Stimulated activated memory B cell treated with anti-CD40 and anti-IgM and Interleukin-4, amounts not matched to agents 10 μg/mL and 1 μg/mL and 100 μg/mL, for 72 hours (primary cell): ENCODE data around the gene ATP2C2.
A peak's percentile ranks its signal among the peaks of the same experiment; 100 is the strongest.

Experiments used
- ATAC-seq: fragments of 150-1000 bp; cut with Tn5 transposase; 2 replicates; pipeline ENCODE4 v1.10.0; 2021
- H3K27ac Mint-ChIP-seq: one replicate; pipeline ENCODE4 v1.8.0; 2022; ENCODE audit warnings: mild to moderate bottlenecking, mixed read lengths
- H3K27me3 Mint-ChIP-seq: one replicate; pipeline ENCODE4 v1.8.0; 2022; ENCODE audit warnings: mixed read lengths
- H3K36me3 Mint-ChIP-seq: one replicate; pipeline ENCODE4 v1.8.0; 2022; ENCODE audit warnings: mixed read lengths
- H3K4me1 Mint-ChIP-seq: one replicate; pipeline ENCODE4 v1.8.0; 2022; ENCODE audit warnings: mixed read lengths
- H3K4me3 Mint-ChIP-seq: one replicate; pipeline ENCODE4 v1.8.0; 2022; ENCODE audit warnings: mild to moderate bottlenecking, moderate library complexity, mixed read lengths
- H3K9me3 Mint-ChIP-seq: one replicate; pipeline ENCODE4 v1.8.0; 2022; ENCODE audit warnings: mixed read lengths

ATP2C2 gene

GRCh38 chr16:84368308-84368996 is at the start of gene ATP2C2:
Gene ATP2C2 (plus strand): TSS chr16:84368538. CDS start chr16:84368616, 78 bp downstream.
- Mint-ChIP-seq H3K36me3 (no peaks in the 10 kb centered on the region), H3K4me3 (no peak within 1 kb of the TSS), H3K9me3 (no peaks in the 10 kb centered on the region), H3K27me3 (peaks cover 69% of the 10 kb centered on the region), H3K27ac (no peak within 1 kb of the TSS), H3K4me1 (peaks cover 6% of the 10 kb centered on the region)
- ATAC-seq: no peak

GRCh38 chr16:84319146-84319760 is 49.1 kb upstream of the ATP2C2 start:
- Mint-ChIP-seq H3K36me3 (no peaks in the 10 kb centered on the region), H3K27me3 (peaks cover 17% of the 10 kb centered on the region), H3K27ac (no peak overlapping the region), H3K4me3 (no peak overlapping the region), H3K9me3 (peaks cover 9% of the 10 kb centered on the region), H3K4me1 (no peaks in the 10 kb centered on the region)
- peak; percentile 34 for ATAC-seq

- H3K27me3 Mint-ChIP-seq: peaks cover 5% of the 10 kb centered on the region
- peaks cover 9% of the 10 kb centered on the region for H3K9me3 Mint-ChIP-seq
- no peaks in the 10 kb centered on the region for H3K4me1 Mint-ChIP-seq
- no peaks in the 10 kb centered on the region for H3K36me3 Mint-ChIP-seq
- ATAC-seq: no peak
- no peak overlapping the region for H3K4me3 Mint-ChIP-seq
- H3K27ac Mint-ChIP-seq: no peak overlapping the region
These were observed 47.8 kb upstream of the ATP2C2 start for GRCh38 chr16:84320511-84320910.

- Mint-ChIP-seq H3K4me3 (no peak overlapping the region), H3K36me3 (no peaks in the 10 kb centered on the region), H3K9me3 (peaks cover 9% of the 10 kb centered on the region), H3K27me3 (no peaks in the 10 kb centered on the region), H3K27ac (no peak overlapping the region), H3K4me1 (no peaks in the 10 kb centered on the region)
- ATAC-seq: no peak
These were observed 46.4 kb upstream of the ATP2C2 start for GRCh38 chr16:84321932-84322331.

- Mint-ChIP-seq H3K9me3 (peaks cover 8% of the 10 kb centered on the region), H3K4me3 (no peak overlapping the region)
- no peak for ATAC-seq
These were observed 45.6 kb upstream of the ATP2C2 start for GRCh38 chr16:84322749-84323148.

GRCh38 chr16:84323606-84324005 is 44.7 kb upstream of the ATP2C2 start:
- Mint-ChIP-seq H3K9me3 (peaks cover 4% of the 10 kb centered on the region), H3K4me3 (no peak overlapping the region), H3K27me3 (peaks cover 11% of the 10 kb centered on the region), H3K36me3 (no peaks in the 10 kb centered on the region), H3K4me1 (no peaks in the 10 kb centered on the region), H3K27ac (no peak overlapping the region)
- no peak for ATAC-seq

More at GRCh38 chr16:84322749-84323148, 45.6 kb upstream of the ATP2C2 start:
- Mint-ChIP-seq H3K36me3 (no peaks in the 10 kb centered on the region), H3K27me3 (peaks cover 4% of the 10 kb centered on the region), H3K4me1 (no peaks in the 10 kb centered on the region), H3K27ac (no peak overlapping the region)

- H3K4me1 Mint-ChIP-seq: no peaks in the 10 kb centered on the region
- ATAC-seq: no peak
- H3K9me3 Mint-ChIP-seq: no peaks in the 10 kb centered on the region
- H3K4me3 Mint-ChIP-seq: no peak overlapping the region
- H3K27me3 Mint-ChIP-seq: peaks cover 11% of the 10 kb centered on the region
- no peaks in the 10 kb centered on the region for H3K36me3 Mint-ChIP-seq
- no peak overlapping the region for H3K27ac Mint-ChIP-seq
These were observed 43.7 kb upstream of the ATP2C2 start for GRCh38 chr16:84324434-84325262.

- peaks cover 11% of the 10 kb centered on the region for H3K27me3 Mint-ChIP-seq
- H3K36me3 Mint-ChIP-seq: no peaks in the 10 kb centered on the region
- H3K27ac Mint-ChIP-seq: no peak overlapping the region
- no peaks in the 10 kb centered on the region for H3K4me1 Mint-ChIP-seq
- H3K4me3 Mint-ChIP-seq: no peak overlapping the region
- no peak for ATAC-seq
- H3K9me3 Mint-ChIP-seq: no peaks in the 10 kb centered on the region
These were observed 41.8 kb upstream of the ATP2C2 start for GRCh38 chr16:84326545-84326944.

GRCh38 chr16:84327926-84328505 is 40.3 kb upstream of the ATP2C2 start:
- no peaks in the 10 kb centered on the region for H3K36me3 Mint-ChIP-seq
- peaks cover 20% of the 10 kb centered on the region for H3K27me3 Mint-ChIP-seq
- no peaks in the 10 kb centered on the region for H3K9me3 Mint-ChIP-seq
- no peak overlapping the region for H3K27ac Mint-ChIP-seq
- no peaks in the 10 kb centered on the region for H3K4me1 Mint-ChIP-seq
- no peak for ATAC-seq
- no peak overlapping the region for H3K4me3 Mint-ChIP-seq

- no peaks in the 10 kb centered on the region for H3K9me3 Mint-ChIP-seq
- H3K36me3 Mint-ChIP-seq: no peaks in the 10 kb centered on the region
- peaks cover 30% of the 10 kb centered on the region for H3K27me3 Mint-ChIP-seq
- no peak overlapping the region for H3K27ac Mint-ChIP-seq
- H3K4me3 Mint-ChIP-seq: no peak overlapping the region
- ATAC-seq: no peak
- no peaks in the 10 kb centered on the region for H3K4me1 Mint-ChIP-seq
These were observed 39.3 kb upstream of the ATP2C2 start for GRCh38 chr16:84329016-84329415.

- Mint-ChIP-seq H3K27me3 (peaks cover 36% of the 10 kb centered on the region), H3K4me1 (no peaks in the 10 kb centered on the region), H3K9me3 (peaks cover 3% of the 10 kb centered on the region), H3K36me3 (peaks cover 3% of the 10 kb centered on the region), H3K27ac (no peak overlapping the region), H3K4me3 (no peak overlapping the region)
- ATAC-seq: no peak
These were observed 38.3 kb upstream of the ATP2C2 start for GRCh38 chr16:84329843-84330684.

GRCh38 chr16:84330685-84331050 is 37.7 kb upstream of the ATP2C2 start:
- no peak overlapping the region for H3K27ac Mint-ChIP-seq
- H3K36me3 Mint-ChIP-seq: peaks cover 9% of the 10 kb centered on the region
- no peak overlapping the region for H3K4me3 Mint-ChIP-seq
- no peak for ATAC-seq
- peaks cover 42% of the 10 kb centered on the region for H3K27me3 Mint-ChIP-seq
- H3K4me1 Mint-ChIP-seq: no peaks in the 10 kb centered on the region
- peaks cover 8% of the 10 kb centered on the region for H3K9me3 Mint-ChIP-seq

- Mint-ChIP-seq H3K36me3 (peaks cover 12% of the 10 kb centered on the region), H3K4me3 (no peak overlapping the region), H3K27me3 (peaks cover 46% of the 10 kb centered on the region), H3K27ac (no peak overlapping the region), H3K4me1 (no peaks in the 10 kb centered on the region), H3K9me3 (peaks cover 12% of the 10 kb centered on the region)
- ATAC-seq: no peak
These were observed 36.1 kb upstream of the ATP2C2 start for GRCh38 chr16:84331998-84332780.
